Tibial nerve (tissue), 4 donors: Measurements from ENCODE around the gene FXYD6.

Experiments
- EP300 ChIP-seq, 2 donors: sonication (generic); formaldehyde crosslinking; IDR thresholded peaks; one replicate each; pipeline ENCODE4 v1.6.1; 2017; ENCODE audit warnings: antibody characterized with exemption in 2 of 2, mild to moderate bottlenecking in 1 of 2
- POLR2A ChIP-seq, 2 donors: fragments of 450-650 bp; IDR thresholded peaks; one replicate each; pipeline ENCODE4 v1.6.1; 2017; ENCODE audit warnings: antibody characterized with exemption in 2 of 2, mild to moderate bottlenecking in 2 of 2, moderate library complexity in 2 of 2
- TF ChIP-seq, protein P1 (sequence below), 5 experiments: fragments of 200-600 bp in 3 of 5; fragments of 450-650 bp in 2 of 5; sonication (generic) in 3 of 5; IDR thresholded peaks; one replicate each; pipeline ENCODE4 v1.5.1; 2016 to 2019; ENCODE audit warnings: antibody characterized with exemption in 5 of 5, mild to moderate bottlenecking in 3 of 5, moderate library complexity in 2 of 5

DNA sequence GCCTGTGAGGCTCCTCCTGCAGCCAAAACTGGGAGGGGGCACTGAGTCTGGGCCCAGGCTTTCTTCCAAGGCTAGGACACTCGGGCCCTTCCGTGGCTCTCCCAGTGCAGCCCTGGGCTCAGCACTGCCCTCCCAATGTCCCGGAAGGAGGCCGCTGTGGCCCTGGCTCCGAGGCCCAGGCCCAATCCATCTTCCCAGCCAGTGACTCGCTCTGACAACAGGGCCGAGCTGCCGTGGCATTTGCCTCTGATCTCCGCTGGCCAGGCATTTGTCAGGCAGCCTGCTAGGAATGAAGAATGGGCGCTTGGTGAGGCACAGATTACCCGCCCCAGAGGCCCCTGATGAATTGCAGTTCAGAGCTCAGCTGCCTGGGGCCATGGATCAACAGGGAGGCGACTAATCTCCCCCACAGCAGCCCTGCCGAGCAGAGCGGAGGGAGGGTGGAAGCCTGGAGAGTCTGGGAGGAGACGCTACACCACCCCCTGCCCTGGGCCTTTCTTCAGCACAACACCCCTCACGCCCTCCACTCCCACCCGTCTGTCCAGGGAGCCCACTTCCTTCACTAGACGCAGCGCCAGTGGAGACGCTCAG is 60.2 kb downstream of the FXYD6 start:
- TF ChIP-seq, protein P1, sequence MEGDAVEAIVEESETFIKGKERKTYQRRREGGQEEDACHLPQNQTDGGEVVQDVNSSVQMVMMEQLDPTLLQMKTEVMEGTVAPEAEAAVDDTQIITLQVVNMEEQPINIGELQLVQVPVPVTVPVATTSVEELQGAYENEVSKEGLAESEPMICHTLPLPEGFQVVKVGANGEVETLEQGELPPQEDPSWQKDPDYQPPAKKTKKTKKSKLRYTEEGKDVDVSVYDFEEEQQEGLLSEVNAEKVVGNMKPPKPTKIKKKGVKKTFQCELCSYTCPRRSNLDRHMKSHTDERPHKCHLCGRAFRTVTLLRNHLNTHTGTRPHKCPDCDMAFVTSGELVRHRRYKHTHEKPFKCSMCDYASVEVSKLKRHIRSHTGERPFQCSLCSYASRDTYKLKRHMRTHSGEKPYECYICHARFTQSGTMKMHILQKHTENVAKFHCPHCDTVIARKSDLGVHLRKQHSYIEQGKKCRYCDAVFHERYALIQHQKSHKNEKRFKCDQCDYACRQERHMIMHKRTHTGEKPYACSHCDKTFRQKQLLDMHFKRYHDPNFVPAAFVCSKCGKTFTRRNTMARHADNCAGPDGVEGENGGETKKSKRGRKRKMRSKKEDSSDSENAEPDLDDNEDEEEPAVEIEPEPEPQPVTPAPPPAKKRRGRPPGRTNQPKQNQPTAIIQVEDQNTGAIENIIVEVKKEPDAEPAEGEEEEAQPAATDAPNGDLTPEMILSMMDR (IDR thresholded peaks at IDR 0.05): no peak
- TF ChIP-seq POLR2A (IDR thresholded peaks at IDR 0.05): no peak
- no peak for TF ChIP-seq EP300 (IDR thresholded peaks at IDR 0.05)
